ENCODE data around the gene DCHS2.

The DCHS2 gene

GRCh38 chr4:154491341-154492271, at the start of gene DCHS2:
Gene DCHS2, minus strand, starts transcription at chr4:154491799. Its CDS starts 444 bp downstream, at chr4:154491355.
- no peak for DNase-seq (ENCODE audit: low read depth in 3 of 3)

DNA sequence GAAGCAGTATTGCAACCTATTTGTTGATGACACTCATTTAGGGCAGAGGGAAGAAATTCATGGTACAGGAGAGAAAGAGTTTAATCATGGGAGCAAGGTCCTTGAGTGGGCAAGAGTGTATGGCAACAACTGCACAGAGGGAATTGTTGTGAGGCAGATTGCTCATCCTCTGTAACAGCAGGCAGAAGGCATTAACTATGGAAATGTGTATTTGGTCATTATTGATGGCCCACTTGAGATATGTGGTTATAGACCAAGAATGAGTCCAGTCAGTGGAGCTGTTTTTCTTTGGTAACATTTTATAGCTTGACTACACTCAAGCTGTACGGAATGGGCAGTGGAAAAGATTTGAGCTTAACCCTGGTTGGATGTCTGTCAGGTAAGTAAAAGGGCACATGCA, 42.7 kb upstream of the DCHS2 start:
- DNase-seq (ENCODE audit: low read depth in 3 of 3), result no peak

DNA sequence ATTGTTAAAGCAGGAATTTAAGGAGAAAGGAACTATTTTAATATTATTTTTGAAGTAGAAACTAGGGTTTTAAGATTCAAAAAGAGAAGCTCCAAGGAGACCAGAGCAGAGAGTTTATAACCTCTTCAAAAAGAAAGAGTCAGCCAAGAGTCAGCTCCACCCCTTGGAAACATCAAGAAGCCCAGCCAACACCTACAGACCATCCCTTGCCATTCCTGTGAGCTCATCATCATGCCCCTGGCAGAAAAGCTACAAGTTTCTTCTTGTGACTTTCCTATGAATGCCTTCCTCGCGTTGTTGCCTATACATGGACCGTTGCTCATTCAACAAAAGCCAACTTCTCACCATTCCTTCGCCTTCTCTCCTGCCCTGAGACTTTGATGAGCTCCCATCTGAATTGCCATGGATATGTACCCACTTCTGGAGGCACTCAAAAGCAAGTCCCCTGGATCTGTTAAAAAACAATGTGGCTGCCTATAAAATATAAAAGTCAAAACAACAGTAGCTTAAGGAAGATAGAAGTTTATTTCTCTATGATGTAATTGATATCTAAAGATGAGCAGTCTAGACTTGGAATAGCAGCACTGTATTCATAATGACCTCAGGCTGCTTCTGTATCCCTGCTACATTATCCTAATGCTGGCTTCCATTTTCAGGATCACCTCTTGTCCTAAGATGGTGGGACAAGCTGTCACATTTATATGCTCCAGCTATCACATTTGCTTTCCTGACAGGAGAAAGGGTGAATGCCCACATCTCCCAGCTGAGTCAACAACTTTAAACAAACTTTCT, 38.3 kb upstream of the DCHS2 start:
- no peak for DNase-seq (ENCODE audit: low read depth in 3 of 3)

- no peak for DNase-seq (ENCODE audit: low read depth in 3 of 3)
Measured at GRCh38 chr4:154528869-154529268, 37.3 kb upstream of the DCHS2 start.

- no peak for DNase-seq (ENCODE audit: low read depth in 3 of 3)
Measured at GRCh38 chr4:154527308-154527707, 35.7 kb upstream of the DCHS2 start.

DNA sequence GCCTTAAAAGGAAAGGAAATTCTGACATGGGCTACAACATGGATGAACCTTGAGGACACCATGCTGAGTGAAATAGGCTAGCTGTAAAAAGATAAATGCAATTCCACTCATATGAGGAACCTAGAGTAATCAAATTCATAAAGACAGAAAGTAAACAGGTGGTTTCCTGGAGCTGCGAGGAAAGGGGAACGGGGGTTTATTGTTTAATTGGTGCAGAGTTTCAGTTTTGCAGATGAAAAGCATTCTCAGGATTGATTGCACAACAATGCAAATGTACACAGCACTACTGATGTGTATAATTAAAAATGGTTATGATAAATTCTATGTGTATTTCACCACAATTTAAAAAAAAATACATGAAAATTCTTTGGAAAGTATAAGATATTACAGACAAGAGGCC, 34.6 kb upstream of the DCHS2 start:
- DNase-seq (ENCODE audit: low read depth in 3 of 3), result no peak

GRCh38 chr4:154521607-154522006, 30.0 kb upstream of the DCHS2 start:
- DNase-seq (ENCODE audit: low read depth in 3 of 3), result no peak

DNA sequence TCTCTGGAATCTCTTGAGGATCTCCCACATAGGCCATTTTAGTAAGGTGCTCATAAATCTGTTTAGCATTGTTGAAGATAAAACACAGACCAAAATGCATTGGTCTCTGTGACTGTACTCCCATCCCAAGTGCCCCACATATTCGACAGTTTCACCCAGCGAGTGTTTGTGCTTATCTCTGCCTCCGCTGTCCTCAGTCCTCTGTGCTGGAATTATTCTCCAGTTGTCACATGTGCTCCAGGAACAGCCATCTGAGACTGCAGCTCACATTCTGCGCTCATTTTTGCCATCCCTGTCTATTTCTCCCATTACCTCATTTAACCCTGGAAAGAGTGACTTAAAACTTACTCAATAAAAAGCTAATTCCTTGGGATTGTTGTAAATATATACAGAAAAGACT, 27.6 kb upstream of the DCHS2 start:
- DNase-seq (ENCODE audit: low read depth in 3 of 3), result no peak

DNA sequence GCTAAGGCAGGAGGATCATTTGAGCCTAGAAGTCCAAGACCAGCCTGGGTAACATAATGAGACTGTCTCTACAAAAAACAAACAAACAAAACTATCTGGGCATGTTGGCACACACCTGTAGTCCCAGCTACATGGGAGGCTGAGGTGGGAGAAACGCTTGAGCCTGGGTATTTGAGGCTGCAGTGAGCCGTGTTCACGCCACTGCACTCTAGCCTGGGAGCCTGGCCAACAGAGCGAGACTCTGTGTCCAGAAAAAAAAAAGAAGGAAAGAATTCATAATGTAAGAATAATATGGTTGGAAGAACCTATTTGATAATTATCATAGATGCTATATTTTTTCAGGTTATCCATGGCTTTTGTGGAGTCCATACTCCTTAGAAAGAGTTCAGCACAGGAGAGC, 26.0 kb upstream of the DCHS2 start:
- no peak for DNase-seq (ENCODE audit: low read depth in 3 of 3)

GRCh38 chr4:154516318-154517029, 24.9 kb upstream of the DCHS2 start:
- no peak for DNase-seq (ENCODE audit: low read depth in 3 of 3)

DNA sequence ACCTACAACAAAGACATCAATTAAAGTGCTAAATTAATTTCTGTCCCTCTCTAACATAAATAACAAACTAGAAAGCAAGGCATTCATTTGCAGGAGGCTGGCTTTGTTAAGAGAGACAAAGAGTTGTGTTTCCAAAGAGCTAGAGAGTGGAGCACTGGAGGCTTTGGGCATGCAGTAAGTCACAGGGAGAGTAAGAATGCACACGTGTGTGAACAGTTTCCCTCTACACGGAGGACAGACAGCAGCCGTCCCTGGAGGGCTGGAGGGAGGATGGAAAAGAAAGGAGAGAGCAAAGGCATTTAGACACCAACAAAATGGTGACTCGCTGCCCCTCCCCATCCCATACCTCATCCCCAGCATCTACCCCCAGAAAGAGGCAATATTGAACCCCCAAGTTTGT, 20.4 kb upstream of the DCHS2 start:
- DNase-seq (ENCODE audit: low read depth in 3 of 3), result no peak

- no peak for DNase-seq (ENCODE audit: low read depth in 3 of 3)
Measured at GRCh38 chr4:154511548-154511947, 19.9 kb upstream of the DCHS2 start.

- DNase-seq (ENCODE audit: low read depth in 3 of 3), result no peak
Measured at GRCh38 chr4:154507156-154507555, 15.6 kb upstream of the DCHS2 start.

- DNase-seq (ENCODE audit: low read depth in 3 of 3), result no peak
Measured at GRCh38 chr4:154506253-154506652, 14.7 kb upstream of the DCHS2 start.

GRCh38 chr4:154503598-154503997, 12.0 kb upstream of the DCHS2 start:
- DNase-seq (ENCODE audit: low read depth in 3 of 3), result no peak

DNA sequence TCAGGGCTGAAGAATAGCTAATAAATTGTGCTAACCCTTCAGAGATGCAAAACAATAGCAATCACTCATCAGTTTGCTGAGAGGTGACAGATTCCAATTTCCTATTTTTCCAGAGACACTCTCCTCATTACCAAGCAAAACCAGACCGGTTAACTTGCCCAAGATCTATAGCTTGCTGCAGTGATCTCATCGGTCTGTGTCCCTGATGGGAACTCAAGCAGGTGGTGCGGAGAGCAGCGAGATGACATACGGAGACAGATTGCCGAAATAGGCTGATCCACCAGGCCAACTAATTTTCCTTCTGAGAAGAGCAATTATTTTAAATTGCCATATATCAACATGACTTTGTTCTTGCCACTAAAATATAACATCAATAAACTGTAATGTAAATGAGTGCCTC, 10.5 kb upstream of the DCHS2 start:
- DNase-seq (ENCODE audit: low read depth in 3 of 3), result no peak

- no peak for DNase-seq (ENCODE audit: low read depth in 3 of 3)
Measured at GRCh38 chr4:154497889-154498288, 6.3 kb upstream of the DCHS2 start.

GRCh38 chr4:154495867-154496266, 4.3 kb upstream of the DCHS2 start:
- DNase-seq (ENCODE audit: low read depth in 3 of 3), result no peak

GRCh38 chr4:154492288-154492687, 689 bp upstream of the DCHS2 start:
- DNase-seq (ENCODE audit: low read depth in 3 of 3), result no peak

GRCh38 chr4:154490583-154491340, 837 bp downstream of the DCHS2 start:
- peak in 1 of 3 donors; percentile 9 for DNase-seq (ENCODE audit: low read depth in 3 of 3)

DNA sequence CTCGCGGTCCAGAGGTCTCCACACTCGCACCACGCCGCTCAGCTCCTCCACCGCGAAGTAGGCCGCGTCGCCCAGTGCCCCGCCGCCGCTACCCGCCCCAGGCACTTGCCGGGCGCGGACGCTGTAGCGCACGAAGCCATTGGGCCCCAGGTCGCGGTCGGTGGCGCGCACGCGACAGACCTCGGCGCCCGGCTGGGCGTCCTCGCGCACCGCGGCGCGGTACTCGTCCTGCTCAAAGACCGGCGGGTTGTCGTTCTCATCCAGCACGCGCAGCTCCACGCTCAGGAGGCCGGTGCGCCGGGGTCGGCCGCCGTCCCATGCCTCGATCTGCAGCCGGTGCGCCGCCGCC, 1.4 kb downstream of the DCHS2 start:
- DNase-seq (ENCODE audit: low read depth in 3 of 3), result no peak

All from stimulated activated CD4-positive, alpha-beta T cell treated with anti-CD3 and anti-CD28 coated beads, TNF-alpha, amount 100 ng/mL, for 48 hours (primary cell).